NCI-H1436 (cell line): ENCODE results near the gene KXD1.
"Not testable (repeated sequence)": the region's sequence is repeated elsewhere in the genome, so short reads cannot be mapped to it uniquely, and the experiment has no call there.

ENCODE experiments used
- DNase-seq: peaks from one replicate; lab custom pipeline; 2025; lab: John Stamatoyannopoulos, UW

The KXD1 gene

DNA sequence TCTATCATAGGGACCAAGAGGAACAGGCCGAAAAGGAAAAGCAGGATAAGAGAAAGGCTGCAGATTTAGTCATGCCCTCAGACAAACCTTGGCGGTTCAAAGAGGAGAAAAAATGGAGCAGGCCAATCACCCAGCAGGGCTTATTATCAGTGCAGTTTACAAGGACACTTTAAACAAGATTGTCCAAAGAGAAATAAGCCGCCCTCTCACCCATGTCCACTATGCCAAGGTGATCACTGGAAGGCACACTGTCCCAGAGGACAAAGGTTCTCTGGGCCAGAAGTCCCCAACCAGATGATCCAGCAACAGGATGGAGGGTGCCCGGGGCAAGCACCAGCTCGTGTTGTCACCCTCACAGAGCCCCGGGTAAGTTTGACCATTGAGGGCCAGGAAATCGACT, 22.6 kb downstream of the KXD1 start:
- no peak for DNase-seq

GRCh38 chr19:18586306-18586705, 28.6 kb downstream of the KXD1 start:
- DNase-seq: no peak

- DNase-seq: no peak
Measured at GRCh38 chr19:18587561-18587960, 29.9 kb downstream of the KXD1 start.

DNA sequence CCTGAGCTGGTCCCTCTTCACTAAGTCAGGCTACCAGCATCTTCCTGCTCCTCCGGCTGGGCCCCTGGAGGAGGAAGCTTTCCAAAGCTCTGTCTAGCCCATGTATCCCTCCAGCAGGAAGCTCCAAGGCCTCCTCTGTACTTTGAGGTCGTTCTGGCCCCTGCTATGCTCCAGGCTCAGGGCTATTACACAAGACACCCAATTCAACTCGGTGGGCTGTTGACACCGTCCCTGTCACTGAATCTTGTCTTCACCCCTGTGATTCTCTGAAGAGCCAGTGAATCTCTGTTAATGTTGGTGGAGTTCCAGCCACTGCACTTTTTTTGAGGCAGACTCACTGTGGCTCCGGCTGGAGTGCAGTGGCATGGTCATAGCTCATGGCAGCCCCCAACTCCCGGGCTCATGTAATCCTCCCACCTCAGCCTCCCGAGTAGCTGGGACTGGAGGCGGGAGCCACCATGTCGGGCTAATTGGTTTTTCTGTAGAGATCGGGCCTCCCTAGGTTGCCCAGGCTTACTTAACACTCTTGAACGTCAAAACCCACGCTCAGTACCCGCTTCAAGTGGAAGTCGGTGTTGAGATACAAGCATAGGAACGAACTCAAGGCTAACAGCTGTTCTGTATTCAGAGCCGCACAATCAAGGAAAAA, 30.4 kb downstream of the KXD1 start:
- DNase-seq: no peak

GRCh38 chr19:18588611-18589379, 31.1 kb downstream of the KXD1 start, which contains the start of gene REX1BD:
Gene REX1BD, plus strand, starts transcription at chr19:18588798. Its CDS starts 4 bp downstream, at chr19:18588802.
- DNase-seq: peak; percentile 79

DNA sequence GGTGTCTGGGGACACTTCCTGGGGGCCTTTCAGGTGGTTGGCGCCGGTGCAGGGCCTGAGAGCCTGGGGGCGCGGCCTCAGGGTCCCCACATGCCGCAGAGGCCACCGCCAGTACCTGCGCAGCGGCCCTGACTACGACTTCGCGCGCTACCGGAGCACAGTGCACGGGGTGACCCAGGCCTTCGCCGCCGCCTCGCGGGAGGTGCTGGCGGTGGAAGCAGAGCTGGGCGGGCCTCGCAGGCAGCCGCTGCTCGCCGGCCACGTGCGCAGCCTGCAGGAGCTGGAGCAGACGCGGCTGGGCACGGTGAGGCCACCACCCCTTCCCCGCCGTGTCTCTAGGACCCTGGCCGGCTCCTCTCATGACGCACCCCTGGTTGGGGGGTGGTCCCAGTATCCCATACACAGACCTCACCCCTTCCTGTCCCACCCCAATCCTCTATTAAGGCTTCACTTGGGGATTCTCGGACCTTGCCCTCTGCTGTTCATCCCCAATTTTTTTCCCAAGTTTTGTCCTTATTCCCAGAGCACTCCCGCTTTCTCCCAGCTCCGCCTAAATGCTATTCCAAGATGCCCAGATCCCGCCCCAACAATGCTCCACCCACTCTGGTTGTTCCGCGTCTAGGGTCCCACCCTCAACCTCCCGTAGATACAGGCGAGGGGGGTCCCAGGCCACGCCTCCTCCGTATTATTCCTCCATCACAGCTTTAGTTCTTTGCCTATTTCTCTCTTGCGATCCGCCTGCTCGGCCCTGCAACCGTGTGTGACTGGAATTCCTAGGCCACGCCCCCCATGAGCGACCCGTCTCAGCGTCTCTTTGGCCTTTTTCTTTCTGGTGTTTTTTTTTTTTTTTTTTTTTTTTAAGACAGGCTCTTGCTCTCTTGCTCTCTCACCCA, 32.0 kb downstream of the KXD1 start:
- DNase-seq: peak; percentile 38

- no peak for DNase-seq
Measured at GRCh38 chr19:18590273-18591272, 32.9 kb downstream of the KXD1 start.

- DNase-seq: no peak
Measured at GRCh38 chr19:18591735-18592385, 34.2 kb downstream of the KXD1 start.

- DNase-seq: not testable (repeated sequence)
Measured at GRCh38 chr19:18592732-18593131, 35.1 kb downstream of the KXD1 start.

DNA sequence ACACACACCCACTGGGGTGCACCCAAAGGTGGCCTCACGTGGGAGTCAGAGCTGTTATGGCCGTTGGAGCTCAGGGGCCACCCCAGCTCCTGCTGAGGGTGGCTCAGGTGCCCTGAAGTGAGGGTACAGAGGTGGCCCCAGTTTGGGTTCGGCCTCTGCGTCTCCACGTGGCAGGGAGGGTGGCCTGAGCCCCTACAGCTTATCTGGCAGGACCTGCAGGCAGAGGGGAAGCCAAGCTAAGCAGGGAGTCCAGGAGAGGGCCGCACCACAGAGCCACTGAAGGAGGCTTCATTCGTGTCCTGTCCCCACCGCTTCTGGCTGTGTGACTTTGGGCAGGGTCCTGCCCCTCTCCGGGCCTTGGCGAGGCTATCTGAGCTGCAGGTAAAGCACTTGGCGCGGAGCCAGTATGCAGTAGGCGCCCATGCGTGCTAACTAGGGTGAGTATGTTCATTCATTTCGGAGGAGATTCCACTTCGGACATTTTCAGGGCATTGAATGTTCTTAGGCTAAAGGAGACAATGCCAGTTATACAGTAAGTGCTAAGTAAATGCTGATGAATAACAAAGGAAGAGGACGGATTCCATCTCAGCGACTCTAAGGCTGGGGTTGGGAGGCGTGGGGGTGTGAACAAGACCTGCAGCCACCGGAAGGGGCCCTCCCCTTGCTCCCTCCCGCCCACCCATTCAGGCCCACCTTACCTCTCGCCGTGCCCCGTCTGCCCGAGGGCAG, 35.9 kb downstream of the KXD1 start:
- DNase-seq: no peak

DNA sequence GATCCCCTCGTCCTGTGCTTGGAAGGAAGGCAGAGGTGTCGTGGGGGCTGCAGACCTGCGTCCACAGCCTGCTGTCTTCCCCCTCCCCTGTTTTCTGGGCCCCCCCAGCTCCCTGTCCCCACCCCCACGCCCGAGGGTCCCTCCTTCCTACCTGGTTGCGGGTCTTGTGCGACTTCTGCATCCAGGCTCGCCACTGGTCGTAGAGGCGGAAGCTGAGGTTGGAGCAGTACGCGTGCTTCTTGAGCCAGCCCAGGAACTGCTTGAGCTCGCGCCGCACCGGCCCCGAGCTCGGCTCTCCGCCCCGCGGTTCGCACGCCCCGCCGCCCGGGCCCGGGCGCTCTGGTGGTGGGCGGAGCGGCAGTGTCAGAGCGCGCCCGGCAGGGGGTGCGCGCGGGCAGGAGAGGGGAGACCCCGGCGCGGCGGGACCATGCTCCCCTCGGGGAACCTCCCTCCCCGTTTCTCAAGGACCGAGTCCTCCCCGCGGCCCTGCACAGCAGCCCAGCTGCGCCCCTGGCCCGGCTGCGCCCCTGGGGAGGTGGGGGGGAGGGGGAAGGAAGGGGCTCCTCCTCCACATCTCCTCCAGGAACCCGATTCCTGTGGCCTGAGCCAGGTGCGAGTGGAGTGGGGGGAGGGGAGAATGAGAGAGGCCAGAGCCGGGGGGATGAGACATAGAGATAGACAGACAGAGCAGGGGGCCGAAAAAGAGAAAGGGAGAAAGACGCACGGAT, 36.6 kb downstream of the KXD1 start:
- peak; percentile 70 for DNase-seq

DNA sequence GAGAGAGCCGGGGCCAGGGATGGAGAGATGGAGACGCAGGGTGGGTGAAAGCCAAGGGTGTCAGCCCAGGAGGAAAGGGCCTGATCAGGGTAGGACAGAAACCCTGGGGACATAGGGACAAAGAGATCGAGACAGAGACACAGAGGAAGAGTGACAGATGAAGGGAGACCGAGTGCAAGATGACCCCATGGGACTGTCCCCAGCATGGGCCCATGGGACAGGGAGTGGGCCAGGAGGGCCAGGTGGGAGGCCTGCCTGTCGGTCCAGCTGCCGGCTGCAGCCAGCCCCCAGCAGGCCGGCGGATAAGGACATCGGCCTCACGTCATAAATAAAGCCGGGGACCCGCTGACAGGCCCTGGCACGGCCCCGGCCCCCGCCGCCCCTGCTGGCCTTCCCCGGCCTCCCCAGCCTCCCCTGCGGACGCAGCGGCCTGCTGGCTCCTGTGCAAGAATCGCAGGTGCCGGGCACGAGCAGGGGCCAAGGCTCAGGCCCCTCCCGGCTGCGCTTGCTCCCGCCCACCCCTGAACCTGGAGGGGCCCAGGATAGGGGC, 37.2 kb downstream of the KXD1 start:
- DNase-seq: no peak

DNA sequence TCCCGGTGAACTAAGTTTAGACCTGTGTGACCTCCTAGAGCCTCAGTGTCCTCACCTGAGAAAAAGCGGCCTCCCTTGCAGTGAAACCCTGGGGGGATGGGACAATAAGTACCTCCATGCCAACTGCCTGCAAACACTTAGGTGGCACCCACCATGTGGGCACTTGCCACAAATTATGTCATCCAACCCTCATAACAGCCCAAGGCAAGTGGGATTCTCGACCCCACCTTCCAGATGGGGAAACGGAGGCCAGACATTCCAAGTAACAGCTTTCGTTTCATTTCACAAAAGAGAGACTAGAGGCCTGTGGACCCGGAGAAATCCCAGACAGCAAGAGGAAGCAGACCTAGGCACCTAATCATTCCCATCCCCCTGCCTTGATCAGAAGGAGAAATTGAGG, 37.8 kb downstream of the KXD1 start:
- no peak for DNase-seq

- no peak for DNase-seq
Measured at GRCh38 chr19:18596752-18597157, 39.1 kb downstream of the KXD1 start.

- DNase-seq: no peak
Measured at GRCh38 chr19:18597809-18598660, 40.4 kb downstream of the KXD1 start.

- DNase-seq: no peak
Measured at GRCh38 chr19:18599485-18599884, 41.8 kb downstream of the KXD1 start.

DNA sequence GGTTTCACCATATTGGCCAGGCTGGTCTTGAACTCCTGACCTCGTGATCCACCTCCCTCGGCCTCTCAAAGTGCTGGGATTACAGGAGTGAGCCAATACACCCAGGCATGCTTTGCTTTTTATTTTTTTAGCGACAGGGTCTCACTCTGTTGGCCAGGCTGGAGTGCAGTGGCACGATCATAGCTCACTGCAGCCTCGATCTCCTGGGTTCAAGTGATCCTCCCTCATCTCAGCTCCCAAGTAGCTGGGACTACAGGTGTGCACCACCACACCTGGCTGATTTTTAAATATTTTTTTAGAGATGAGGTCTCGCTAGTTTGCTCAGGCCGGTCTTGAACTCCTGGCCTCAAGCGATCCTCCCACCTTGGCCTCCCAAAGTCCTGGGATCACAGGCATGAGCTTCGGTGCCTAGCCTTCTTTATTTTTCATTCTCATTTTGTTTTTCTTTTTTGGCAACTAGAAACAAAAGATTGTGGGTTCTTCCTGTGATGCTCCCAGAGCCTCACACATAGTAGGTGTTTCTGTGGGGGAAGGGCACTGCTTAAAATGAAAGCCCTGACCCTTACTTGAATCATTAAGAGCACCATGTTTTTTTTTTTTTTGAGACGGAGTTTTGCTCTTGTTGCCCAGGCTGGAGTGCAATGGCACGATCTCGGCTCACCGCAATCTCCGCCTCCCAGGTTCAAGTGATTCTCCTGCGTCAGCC, 43.2 kb downstream of the KXD1 start:
- not testable (repeated sequence) for DNase-seq
